ENCODE results near the gene HIRA. TPM values are rescaled to one million over a fixed set of nuclear protein-coding genes. Genes with fewer than 3 reads are reported as not detected.
A peak's percentile ranks its signal among the peaks of the same experiment; 100 is the strongest.

Gene HIRA
- polyA plus RNA-seq, 1 experiment, result 17.1 TPM

DNA sequence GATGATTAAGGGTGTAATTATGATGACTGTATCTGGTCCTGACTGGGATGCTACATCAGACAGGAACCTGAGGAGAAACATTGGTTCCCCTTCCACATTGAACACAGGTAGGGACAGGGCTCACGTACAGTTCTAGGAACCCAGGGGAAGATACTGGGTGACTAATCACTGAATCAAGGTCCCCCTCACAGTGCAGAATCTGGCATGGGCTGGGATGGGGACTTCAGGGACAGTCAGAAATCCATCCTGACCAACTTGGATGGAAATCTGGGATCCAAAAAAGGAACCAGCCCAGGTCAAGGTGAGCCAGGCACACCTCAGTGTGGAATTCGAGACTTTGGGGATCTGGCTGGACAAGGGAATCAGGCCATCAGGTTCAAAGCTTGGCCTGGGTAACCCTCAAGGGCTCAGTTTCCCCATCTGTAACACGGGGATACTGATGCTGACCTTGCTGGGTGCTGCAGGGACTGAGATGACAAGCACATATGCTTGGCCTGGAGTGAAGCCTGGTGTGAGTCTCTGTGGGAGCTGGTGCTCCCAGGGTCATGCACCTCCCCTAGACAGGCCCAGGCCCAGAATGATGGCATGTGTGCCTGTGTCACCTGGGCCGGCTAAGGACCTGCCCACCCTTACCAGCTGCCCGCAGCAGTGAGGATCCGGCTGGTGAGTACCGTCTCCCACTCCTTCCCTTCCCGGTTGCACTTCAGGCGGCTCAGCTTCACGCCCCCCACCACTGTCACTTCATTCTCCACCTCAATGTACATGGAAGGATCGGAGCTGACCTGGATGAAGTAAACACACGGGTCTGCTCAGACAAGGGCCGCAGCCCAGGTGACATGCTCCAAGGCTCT is 72.6 kb downstream of the HIRA start:
- TF ChIP-seq, protein P1, sequence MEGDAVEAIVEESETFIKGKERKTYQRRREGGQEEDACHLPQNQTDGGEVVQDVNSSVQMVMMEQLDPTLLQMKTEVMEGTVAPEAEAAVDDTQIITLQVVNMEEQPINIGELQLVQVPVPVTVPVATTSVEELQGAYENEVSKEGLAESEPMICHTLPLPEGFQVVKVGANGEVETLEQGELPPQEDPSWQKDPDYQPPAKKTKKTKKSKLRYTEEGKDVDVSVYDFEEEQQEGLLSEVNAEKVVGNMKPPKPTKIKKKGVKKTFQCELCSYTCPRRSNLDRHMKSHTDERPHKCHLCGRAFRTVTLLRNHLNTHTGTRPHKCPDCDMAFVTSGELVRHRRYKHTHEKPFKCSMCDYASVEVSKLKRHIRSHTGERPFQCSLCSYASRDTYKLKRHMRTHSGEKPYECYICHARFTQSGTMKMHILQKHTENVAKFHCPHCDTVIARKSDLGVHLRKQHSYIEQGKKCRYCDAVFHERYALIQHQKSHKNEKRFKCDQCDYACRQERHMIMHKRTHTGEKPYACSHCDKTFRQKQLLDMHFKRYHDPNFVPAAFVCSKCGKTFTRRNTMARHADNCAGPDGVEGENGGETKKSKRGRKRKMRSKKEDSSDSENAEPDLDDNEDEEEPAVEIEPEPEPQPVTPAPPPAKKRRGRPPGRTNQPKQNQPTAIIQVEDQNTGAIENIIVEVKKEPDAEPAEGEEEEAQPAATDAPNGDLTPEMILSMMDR (IDR thresholded peaks at IDR 0.05; ENCODE audit: low read depth, low read length), result no peak
- H3K4me3 ChIP-seq (ENCODE audit: low read depth, low read length), result no peak overlapping the region
- H3K9me3 ChIP-seq (ENCODE audit: control insufficient read depth, insufficient read depth, low read length), result no peaks in the 10 kb centered on the region
- no peaks in the 10 kb centered on the region for H3K27me3 ChIP-seq (ENCODE audit: control insufficient read depth, insufficient read depth, low read length)
- H3K27ac ChIP-seq (ENCODE audit: low read depth, low read length), result no peak overlapping the region
- ChIA-PET POLR2A (no interaction called here), CTCF (no interaction called here)
- no peak for DNase-seq (ENCODE audit: low read depth, low spot score)

DNA sequence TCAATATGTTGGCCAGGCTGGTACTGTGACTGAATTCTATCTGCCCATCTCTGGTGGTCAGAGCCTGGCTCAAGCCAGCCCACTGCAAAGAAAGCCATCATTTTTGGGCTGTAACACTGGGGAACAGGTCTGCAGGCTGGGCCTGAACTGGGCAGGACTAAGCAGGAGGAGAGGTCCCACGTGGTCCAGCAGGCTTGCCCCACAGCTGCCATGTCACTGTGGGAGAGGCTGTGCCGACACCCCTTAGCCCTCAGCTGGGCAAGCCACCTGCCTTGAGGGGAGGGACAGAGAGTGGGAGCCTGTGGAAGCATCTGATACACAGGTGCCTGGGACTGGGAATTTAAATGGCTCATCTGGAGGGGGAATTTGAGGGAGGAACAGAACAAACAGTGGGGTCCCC is 73.3 kb downstream of the HIRA start:
- ChIA-PET CTCF (interaction anchor here (1.0 kb wide), 1 partner anchor 179 kb away, joined by 5 read pairs; no protein-coding TSS in a partner anchor), POLR2A (interaction anchor here (1.0 kb wide), 1 partner anchor 214 kb away, joined by 3 read pairs; the partner anchor contains the start of gene ESS2)

DNA sequence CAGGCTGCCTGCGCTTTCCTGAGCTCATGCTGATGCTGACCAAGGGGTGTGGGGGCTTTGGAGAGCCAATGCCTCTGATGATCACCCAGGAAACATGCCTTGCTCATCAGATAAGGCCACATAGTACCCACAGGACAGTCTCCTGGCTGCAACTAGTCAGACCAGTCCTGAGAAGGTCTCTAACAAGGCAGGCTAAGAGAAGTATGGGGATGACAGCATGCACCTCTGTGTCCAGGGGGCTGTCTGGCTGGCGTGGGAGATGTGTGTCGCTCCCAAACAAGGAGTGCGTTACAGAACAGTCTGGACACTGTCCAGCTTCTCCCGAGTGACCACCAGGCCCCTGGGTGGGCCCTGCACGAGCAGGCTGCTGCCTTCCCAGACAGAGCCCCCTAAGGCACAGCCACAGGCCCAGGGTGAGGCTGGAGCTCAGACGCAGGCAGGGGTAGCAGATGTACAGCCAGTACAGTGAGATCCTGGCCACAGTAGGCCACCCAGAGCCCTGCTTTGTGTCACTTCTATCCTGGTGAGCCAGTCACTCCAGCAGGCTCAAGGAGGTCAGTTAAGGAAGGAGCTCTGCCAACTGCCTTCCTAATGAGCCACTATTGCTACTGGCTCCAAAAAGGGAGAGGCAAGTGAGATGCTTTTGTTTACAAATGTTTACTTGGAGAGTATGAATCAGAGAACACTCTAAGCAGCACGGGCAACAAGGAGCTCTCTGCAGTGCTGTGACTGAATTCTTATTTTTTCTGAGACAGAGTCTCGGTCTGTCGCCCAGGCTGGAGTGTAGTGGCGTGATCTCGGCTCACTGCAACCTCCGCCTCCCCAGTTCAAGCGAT is 74.0 kb downstream of the HIRA start:
- no peak overlapping the region for H3K4me3 ChIP-seq (ENCODE audit: low read depth, low read length)
- DNase-seq (ENCODE audit: low read depth, low spot score), result peak; percentile 56
- no peaks in the 10 kb centered on the region for H3K27me3 ChIP-seq (ENCODE audit: control insufficient read depth, insufficient read depth, low read length)
- H3K9me3 ChIP-seq (ENCODE audit: control insufficient read depth, insufficient read depth, low read length), result no peaks in the 10 kb centered on the region; the same call in 1 of the 2 replicates
- POLR2A ChIA-PET, result interaction anchor here (1.0 kb wide), 1 partner anchor 213 kb away, joined by 3 read pairs; the partner anchor contains the start of gene ESS2
- H3K27ac ChIP-seq (ENCODE audit: low read depth, low read length), result peak overlapping the region; percentile 31
- TF ChIP-seq, protein P1 (IDR thresholded peaks at IDR 0.05; ENCODE audit: low read depth, low read length), result no peak
- CTCF ChIA-PET, result interaction anchor here (1.0 kb wide), 1 partner anchor 178 kb away, joined by 5 read pairs; no protein-coding TSS in a partner anchor

More for the DNA sequence above, 73.3 kb downstream of the HIRA start:
- H3K9me3 ChIP-seq (ENCODE audit: control insufficient read depth, insufficient read depth, low read length), result no peaks in the 10 kb centered on the region; the same call in 1 of the 2 replicates
- DNase-seq (ENCODE audit: low read depth, low spot score), result no peak
- TF ChIP-seq, protein P1 (IDR thresholded peaks at IDR 0.05; ENCODE audit: low read depth, low read length), result no peak
- no peak overlapping the region for H3K27ac ChIP-seq (ENCODE audit: low read depth, low read length)
- no peak overlapping the region for H3K4me3 ChIP-seq (ENCODE audit: low read depth, low read length)
- H3K27me3 ChIP-seq (ENCODE audit: control insufficient read depth, insufficient read depth, low read length), result no peaks in the 10 kb centered on the region

DNA sequence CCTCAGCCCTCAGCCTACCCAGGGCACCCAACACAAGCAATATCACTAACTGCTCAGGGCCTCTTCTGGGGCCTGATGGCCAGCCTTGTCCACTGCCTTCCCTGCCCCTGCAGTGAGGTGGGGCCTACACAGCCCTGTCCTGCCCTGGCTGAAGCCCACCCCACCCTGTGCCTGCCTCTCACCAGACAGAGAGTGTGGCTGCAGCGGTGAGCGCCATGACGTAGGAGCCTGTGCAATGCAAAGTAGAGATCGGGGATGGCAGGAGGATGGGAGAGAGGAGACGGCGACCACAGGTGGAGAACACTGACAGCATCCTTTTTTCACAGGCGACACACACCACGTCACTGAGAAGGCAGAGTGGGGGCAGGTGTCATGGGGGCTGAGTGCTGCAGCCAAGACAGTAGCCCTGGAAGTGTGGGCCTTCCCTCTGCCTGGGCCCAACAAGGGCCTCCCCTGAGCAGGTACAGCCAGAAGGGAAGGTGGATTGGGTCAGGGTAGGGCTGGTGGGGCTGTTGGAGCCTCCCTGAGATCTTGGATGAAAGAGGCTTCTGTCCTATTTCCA is 74.7 kb downstream of the HIRA start:
- TF ChIP-seq, protein P1 (IDR thresholded peaks at IDR 0.05; ENCODE audit: low read depth, low read length), result no peak
- Histone ChIP-seq H3K4me3 (ENCODE audit: low read depth, low read length) (no peak overlapping the region), H3K27ac (ENCODE audit: low read depth, low read length) (no peak overlapping the region), H3K27me3 (ENCODE audit: control insufficient read depth, insufficient read depth, low read length) (no peaks in the 10 kb centered on the region), H3K9me3 (ENCODE audit: control insufficient read depth, insufficient read depth, low read length) (no peaks in the 10 kb centered on the region; the same call in 1 of the 2 replicates)
- POLR2A ChIA-PET, result no interaction called here
- CTCF ChIA-PET, result no interaction called here
- DNase-seq (ENCODE audit: low read depth, low spot score), result no peak
